ENCODE data around the gene ABCA2.
"Not testable (repeated sequence)": the region's sequence is repeated elsewhere in the genome, so short reads cannot be mapped to it uniquely, and the experiment has no call there.

ABCA2 gene

DNA sequence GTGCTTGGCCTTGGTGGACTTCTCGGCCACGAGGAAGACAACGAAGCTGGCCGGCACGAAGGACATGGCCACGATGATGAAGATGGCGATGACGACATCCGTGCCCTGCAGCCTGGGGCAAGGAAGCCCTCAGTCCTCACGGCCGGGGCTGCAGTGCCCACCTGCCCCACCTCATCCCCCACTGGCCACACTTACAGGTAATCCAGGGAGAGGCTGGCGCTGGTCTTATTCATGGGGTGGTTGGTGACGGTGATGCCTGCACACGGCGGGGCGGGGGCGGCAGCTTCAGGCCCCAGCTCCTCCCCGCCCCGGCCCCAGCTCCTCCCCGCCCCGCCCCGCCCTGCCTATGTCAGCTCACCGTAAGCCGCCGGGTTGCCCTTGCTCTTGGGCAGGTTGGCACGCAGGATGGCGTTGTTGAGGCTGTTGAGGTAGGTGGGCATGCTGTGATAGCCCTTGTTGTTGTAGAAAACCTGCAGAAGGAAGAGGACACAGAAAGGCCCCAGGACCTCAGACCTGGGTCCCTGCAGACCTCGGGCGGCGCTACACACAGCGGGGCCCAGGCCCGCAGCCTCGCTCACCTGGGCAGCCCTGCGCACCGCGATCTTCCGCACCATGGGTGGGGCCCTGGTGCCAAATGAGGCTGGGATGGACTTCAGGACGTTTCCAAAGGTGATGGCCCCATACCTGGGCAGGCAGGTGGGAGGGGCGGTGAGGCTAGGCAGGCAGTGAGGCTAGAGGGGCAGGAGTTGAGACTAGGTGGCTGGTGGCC lies 15.9 kb downstream of the ABCA2 start:
- DNase-seq = no peak

DNA sequence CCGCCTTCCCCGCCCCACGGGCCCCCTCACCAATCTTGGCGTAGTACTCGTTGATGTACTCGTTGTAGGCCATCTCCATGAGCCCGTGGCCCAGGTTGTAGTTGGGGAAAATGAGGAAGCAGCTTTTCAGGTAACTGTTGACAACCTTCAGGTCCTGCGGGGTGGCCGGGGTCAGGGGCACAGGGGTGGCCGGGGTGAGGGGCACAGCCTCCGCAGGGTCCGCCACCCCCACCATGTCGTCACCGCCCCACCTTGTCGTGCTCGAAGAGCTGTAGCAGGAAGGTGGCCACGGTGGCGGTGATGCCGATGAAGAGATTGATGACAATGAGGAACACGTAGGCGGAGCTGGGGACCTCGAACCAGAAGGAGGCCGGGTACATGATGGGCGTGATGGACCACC lies 16.9 kb downstream of the ABCA2 start:
- DNase-seq = no peak

DNA sequence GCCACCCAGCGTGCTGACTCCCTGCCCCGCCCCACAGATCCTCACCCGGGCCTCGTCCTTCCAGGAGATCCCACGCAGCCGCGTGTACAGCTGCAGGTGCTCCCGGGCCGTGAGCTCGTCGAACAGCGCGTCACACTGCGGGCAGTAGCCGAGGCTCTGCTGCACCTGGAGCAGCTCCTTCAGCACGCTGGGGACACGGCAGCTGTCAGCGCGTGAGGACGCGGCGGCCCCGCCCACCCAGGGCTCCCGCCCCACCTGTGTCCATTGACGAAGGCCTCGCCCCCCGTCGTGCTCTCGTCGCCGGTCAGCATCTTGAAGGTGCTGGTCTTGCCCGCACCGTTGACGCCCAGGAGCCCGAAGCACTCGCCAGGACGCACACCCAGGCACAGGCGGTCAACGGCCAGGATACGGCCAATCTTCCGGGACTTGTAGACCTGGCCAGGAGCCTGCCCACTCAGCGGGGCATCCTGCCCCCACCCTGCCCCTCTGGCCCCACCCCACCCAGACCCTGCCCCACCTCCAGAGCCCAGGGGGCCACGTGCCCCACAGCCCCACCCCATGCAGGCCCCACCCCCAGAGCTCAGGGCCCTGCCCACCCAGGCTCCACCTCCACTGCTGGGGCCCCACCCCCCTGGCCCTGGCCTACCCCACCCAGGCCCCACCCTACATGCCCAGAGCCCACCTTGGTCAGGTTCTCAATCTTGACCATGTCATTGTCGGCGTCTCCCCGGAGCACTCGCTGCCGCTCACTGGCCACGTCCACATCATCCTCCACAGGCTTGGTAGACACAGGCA lies 17.9 kb downstream of the ABCA2 start:
- DNase-seq = no peak

GRCh38 chr9:137009217-137009616 lies 18.8 kb downstream of the ABCA2 start:
- no peak for DNase-seq

DNA sequence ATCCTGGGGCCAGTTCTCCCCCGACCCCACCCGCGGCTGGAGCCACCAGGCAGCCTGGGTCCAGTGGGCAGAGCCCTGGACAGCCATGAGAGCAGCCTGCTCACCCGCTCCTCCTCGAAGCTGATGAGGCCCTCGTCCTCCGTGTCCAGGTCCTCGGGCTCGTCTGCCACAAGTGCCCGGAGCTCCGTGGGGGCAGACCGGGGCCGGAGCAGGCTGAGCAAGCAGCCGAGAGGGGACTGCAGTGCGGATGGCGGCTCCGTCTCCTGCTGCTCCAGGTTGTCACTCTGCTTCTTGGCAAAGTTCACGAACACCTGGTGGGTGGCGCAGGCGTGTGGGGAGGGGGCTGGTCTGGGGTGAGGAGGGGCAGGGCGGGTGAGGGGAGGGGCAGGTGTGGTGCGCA lies 19.7 kb downstream of the ABCA2 start:
- DNase-seq = no peak

DNA sequence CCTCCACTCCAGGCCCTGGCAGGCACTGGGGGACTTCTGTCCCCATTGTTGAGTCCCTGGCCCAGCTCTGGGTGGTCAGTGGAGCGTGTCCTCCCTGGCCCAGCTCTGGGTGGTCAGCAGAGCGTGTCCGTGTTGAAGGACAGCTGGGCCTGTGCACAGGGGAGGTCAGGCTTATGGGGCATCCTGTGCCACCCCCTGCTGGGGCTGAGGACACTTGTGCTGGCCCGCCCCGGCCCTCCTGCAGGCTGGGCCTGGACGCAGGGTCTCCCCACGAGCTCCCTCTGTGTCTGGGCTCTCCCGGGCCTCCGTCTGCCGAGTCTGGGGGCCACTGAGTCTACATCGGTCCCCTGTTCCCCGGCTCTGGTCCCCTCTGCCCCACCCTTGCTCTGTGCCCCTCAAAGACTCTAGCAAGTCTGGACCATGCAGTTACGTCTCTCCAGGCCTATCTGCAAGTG lies 20.2 kb downstream of the ABCA2 start:
- no peak for DNase-seq

DNA sequence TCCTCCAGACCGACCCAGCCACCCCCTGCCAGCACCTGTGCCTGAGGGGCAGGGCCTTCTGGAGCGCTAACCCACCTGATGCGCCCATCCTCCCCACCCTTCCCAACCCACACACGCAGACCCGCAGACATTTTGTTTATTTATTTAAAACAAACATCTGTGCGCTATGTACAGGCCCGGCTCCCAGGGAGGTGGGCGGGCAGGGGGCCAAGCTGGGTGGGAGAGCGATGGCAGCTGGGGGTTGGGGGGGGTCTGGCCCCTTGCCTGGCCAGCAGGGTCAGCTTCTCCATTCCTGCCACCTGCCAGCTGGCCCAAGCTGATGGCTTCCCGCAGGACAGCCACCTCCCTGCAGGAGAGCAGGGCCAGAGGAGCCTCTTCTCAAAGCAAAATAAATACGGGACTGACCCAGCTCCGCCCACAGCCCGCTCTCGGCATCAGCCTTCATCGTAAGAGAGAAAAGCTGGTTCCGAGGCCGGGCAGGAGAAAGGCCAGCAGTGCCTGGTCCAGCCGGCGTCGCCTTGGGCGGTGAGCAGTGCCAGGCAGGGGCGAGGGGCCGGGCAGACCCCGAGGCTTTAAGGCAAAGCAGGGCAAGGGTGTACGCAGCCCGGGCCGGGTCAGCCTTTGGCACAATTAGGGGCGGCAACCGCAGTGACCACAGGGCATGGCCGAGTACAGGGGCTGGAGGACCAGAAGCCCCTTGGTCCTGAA lies 20.8 kb downstream of the ABCA2 start:
- peak; percentile 17 for DNase-seq

GRCh38 chr9:137006116-137007003 lies 21.7 kb downstream of the ABCA2 start:
- DNase-seq = no peak

DNA sequence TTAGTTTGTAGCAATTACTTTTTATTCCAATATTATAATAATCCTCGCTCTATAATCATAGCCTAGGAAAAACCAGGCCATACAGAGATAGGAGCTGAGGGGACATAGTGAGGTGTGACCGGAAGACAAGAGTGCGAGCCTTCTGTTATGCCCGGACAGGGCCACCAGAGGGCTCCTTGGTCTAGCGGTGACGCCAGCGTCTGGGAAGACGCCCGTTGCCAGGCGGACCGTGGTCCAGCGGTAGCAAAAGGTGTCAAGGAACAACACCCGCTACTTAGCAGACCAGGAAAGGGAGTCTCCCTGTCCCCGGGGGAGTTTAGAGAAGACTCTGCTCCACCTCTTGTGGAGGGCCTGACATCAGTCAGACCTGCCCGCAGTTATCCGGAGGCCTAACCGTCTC lies 23.8 kb downstream of the ABCA2 start:
- not testable (repeated sequence) for DNase-seq

DNA sequence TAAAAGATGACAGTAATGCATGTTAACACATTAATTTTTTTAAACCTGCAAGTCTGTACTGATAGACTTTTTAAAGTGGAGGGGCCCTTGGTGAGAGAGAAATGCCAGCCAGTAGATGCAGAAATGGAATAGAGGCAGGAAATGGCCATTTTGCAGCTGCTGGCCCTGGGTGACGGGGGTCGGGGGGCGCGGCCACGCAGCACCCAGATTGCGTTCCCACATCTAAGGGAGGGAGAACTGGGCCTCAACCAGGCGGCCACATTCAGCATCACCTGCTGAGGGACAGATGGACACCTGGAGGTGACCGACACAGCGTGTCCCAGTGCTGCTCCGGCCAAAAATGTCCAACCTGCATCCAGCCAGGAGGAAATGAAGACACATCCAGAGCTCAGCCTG lies 25.4 kb downstream of the ABCA2 start:
- no peak for DNase-seq

DNA sequence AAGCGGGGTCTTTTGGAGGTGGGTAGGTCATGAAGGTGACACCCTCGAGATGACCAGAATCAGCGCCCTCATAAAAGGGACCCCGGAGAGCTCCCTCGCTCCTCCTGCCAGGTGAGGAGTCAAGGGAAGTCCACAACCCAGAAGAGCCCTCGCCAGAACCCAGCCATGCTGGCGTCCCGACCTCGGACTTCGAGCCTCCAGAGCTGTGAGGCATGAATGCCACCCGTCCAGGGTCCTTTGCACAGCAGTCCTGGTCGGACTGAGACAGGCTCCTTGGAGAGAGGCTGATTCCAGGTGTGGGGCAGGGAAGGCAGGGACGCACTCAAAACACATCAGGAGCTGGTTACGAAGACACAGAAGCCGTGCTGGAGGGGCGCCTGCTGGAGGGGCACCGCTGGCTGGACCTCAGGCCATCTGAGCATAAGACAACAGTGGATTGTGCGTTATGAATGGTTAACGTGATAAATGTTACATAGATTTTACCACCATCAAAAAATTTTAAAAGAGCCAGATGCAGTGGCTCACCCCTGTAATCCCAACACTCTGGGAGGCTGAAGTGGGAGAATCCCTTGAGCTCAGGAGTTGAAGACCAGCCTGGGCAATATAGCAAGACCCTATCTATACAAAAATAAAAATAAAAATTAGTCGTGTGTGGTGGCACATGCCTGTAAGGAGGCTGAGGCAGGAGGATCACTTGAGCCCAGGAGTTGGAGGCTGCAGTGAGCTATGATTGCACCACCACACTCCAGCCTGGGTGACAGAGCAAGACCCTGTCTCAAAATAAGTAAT lies 26.0 kb downstream of the ABCA2 start:
- DNase-seq = no peak

DNA sequence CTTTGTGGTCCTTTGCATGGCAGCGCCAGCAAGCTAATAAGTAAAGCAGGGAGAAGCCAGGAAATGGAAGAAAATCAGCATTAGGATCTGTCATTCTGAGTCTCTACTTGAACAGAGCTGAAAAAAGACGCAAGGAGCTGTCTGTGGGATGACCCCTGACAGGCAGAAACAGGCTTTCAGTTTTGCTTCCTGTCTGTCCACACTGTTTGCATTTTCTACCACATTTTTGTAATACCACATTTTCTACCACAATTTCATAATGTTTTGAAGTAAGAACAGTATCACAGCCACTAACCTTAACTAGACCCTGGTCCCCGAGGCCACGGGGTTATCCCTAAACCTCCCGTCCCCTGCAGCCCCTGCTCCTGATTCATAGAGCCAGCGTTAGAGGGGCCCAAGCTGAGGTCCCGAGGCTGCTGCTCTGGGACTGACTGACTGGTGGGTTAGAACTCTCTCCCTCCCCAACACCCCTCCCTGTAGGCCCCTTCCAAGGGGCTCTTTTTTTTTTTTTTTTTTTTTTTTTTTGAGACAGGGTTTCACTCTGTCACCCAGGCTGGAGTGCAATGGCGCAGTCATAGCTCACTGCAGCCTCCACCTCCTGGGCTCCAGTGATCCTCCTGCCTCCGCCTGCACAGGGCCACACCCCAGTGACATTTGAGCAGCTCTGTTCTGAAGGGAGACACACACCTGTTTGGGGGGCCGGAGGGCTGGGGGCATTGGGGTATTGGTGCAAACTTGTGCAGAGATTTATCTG lies 27.7 kb downstream of the ABCA2 start:
- no peak for DNase-seq

GRCh38 chr9:136997830-136998234 lies 30.2 kb downstream of the ABCA2 start:
- no peak for DNase-seq

GRCh38 chr9:136997371-136997770 lies 30.7 kb downstream of the ABCA2 start:
- DNase-seq = no peak

DNA sequence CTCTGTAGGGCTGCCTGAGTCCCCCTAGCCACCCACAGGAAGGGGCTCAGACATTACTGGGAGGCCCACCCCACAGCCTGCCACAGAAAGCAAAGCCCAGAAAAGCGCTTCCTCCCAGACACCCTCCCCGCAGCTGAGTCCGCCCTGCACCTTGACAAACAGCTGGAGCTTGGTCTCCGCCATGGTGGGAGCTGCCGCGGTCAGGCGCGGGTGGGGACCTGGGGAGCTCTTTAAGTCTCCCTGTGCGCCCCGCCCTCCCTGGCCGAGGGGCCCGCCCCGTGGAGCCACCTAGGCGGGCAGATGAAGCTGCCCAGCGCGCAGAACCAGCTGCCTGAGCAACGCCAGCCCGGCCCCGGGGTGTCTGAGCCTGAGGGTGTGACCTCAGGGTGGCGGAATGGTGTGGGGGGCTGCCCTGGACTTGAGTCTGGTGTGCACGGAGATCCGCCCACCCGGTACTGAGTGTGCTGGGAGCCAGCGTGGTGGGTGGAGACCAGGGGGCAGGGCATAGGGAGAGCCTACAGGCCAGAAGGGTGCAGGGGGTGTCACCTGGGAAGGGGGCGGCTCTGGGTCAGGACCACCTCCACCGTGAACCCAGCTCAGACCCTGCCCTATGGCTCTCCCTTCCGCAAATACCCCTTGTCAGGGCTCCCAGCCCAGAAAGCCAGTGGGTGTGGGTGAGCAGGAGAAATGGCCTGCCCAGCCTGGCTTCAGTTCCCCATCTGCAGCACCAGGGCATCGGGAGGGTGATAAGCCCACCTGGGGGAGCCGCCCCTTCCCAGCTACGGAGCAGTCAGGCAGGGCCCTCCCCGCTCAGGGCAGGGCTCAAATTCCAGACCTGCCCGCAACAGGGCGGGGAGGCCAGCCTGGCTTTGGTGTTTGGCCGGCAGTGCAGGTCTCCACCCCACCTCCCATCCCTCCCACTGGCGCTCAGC lies 31.4 kb downstream of the ABCA2 start, which contains the start of gene CLIC3:
TSS of gene CLIC3 (minus strand) at position 208 of the 932 bp plus-strand sequence. CDS start at position 183, 25 bp downstream.
- peak; percentile 36 for DNase-seq

GRCh38 chr9:136995772-136996311 lies 32.2 kb downstream of the ABCA2 start:
- DNase-seq = peak; percentile 80

- peak; percentile 56 for DNase-seq
Measured at GRCh38 chr9:136995362-136995761, 32.7 kb downstream of the ABCA2 start.

DNA sequence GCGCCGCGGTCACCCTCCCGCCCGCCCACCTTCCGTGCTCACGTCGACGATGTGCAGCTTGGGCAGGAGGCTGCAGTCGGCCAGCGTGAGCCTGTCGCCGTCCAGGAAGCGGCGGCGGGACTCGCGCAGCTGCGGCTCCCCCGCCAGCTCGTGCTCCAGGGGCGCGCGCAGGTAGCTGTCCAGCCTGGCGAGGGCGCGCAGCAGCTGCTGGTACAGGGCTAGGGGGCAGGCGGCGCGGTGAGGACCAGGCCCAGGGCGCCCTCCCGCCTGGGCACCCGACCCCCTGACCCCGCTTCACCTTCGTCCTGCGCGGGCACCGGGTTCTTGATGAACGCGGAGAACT lies 33.2 kb downstream of the ABCA2 start:
- no peak for DNase-seq

GRCh38 chr9:136994180-136994887 lies 33.7 kb downstream of the ABCA2 start:
- no peak for DNase-seq
